ENCODE data around the gene LMAN2.
"Not testable (repeated sequence)": the region's sequence is repeated elsewhere in the genome, so short reads cannot be mapped to it uniquely, and the experiment has no call there.

The LMAN2 gene

DNA sequence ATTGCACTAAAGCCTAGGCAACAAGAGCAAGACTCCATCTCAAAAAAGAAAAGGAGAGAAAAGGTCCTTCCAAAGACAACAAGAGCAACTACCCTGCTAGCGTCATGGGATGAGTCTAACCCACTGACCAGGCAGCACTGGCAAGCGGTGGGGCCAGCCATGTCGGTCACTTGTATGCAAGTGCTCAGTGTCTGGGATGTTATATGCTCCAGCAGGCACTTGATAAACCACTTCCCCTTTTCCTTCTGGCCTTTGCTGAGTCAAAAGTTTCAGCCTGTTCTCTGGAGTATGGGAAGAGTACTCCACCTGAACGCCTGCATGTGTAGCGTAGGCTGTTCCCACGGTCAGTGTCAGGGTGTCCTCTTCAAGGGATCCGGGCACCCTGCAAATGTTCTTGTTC, 30.6 kb downstream of the LMAN2 start:
- DNase-seq: no peak

DNA sequence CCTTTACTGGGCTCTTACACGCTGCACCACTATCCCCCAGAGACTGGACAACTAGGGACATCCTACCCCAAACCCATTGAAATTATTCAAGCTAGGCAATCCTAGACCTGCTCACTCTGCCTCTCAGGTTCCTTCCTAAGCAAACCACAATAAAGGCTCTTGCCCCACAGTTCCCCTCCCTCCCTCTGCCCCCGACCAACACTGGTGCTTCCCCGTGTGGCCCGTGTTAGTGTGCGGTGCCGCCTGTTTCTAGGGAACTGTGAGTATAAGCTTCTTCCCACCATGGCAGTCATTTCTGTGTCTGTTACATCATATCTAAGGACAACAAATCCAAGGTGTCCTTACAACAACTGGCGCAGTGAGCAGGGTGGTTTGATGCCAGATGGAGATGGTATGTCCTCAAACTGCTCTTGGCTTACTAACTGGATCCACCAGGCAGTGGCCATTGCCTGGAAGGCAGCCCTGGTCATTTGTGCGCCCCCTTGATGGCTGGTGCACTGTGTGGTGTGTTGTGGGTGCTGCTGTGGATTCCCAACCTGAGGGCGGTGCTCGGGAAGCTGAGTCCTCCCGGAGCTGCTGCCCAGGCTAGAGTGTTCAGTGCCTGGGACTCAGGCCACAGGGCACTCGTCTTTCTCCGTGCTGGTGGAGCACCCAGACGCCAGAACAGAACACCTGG, 31.4 kb downstream of the LMAN2 start:
- DNase-seq: no peak

DNA sequence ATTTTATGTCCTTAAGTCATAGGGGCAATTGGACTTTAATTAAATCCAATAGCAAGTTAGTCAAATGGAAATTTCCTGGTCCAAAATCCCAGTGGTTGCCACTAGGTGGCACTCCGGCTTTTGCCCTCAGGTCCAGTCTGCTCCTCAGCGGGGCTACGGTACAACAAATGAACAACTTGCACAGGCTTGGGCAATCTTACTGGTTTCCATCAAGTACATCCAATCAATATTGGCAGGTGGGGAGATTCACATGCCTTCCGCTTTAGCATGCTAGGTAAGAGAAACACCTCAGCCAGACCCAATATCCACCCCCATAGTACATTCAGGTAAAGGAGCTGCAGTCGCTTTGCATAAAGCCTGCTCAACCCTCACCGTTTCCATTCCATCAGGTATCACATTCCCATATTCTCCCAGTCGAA, 33.5 kb downstream of the LMAN2 start:
- no peak for DNase-seq

DNA sequence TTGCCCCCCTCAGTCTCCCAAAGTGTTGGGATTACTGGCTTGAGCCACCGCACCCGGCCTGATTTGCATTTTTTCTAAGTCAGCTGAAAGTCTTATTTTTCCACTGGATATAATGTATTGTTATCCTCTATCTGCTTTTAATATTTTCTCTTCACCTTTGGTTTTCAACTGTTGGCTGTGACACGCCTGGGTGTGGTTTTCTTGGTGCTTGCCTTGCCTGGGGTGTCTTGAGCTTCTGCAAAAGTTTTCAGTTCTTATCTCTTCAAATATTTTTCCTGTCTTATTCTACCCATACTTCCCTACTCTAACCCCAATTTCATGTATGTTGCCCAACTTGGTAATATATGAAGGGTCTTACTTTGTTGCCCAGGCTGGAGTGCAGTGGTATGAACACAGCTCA, 35.5 kb downstream of the LMAN2 start:
- no peak for DNase-seq

DNA sequence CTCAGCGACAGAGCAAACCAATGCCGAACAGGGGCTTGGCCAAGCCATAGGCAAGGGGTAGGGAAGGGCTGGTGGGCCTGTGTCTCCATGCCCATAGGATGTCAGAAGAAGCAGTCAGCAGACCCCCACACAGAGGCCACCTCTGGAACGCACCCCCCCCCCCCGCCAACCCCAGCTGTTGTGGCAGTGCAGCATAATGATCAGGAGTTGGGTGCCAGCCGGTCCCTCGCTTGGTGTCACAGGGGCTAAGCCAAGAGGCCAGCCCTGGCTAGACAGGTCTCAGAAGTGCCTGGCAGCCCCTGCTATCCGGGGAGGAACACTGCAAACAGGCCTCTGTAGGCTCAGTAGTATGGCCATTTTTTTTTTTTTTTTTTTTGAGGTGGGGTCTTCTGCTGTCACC, 36.1 kb downstream of the LMAN2 start:
- no peak for DNase-seq

DNA sequence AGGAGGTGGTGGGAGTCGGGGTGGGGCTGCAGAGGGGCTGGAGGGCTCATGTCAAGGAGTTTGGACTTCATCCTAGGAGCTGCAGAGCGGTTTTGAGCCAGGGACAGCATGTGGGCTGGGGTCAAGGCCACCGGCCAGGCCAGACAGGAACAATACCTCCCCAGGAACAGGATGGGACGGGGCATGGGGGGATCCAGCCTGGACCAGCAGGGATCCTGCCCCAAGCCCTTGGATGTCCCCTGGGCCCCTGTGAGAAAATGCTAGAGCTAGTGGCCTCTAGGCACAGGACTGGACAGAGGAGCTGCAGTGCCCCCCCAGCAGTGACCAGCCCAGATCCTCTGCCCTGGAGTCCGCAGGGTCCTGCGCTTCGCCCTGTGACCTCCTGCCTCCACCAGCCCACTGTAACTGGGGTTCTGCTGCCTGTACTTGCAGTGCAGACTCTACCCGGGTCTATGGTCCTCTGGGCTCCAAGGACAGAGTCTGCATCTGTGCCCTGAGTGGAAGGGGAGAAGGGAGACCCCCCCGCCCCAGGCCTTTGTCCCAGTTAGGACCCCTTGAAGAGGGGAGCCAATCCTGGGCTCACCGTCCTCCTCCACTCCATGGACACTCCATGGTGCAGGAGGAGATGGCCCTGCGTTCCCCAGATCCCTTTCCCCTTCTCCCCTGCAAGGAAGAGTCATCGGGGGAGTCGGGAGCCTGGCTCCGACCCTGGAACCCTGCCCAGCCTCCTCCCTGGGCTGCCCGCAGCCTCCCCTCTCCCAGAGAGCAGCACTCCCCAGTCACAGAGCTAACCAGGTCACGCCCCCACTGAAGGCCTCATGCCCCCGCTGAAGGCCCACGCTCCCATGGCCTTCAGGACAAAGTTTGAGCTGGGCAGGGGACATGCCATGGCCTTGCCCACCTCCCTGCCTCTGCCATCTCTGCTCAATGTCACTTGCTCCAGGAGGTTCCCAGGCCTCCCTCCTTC, 36.8 kb downstream of the LMAN2 start:
- no peak for DNase-seq

DNA sequence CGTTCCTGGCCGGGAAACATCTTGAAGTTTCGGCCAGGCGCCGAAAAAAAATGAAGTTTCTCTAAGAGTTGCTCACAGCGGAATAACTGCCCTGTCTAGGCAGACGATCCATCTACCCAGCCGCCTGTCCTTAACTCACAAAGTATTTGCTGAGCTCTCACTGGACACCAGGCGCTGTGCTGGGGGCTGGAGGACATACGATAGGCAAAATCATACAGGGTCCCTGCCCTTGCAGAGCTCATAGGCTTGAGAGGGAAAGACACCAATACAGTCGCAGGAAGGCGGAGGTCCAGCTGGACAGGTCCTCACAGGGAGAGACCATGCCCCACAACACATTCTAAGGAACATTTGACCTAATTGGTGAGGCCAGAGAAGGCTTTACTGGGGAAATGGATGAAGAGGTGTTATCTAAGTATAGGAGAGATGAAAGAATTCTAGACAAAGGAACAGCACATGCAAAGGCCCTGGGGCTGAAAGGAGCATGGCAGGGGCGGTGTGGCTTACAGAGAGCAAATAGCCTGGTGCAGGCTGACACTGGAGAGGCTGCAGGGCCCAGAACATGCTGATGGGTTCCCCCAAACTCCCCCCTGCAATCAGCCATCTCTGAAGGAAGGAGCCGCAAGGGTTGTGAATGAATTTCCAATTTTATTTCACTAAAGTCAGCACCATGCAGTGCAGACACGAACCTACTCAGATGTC, 37.8 kb downstream of the LMAN2 start:
- DNase-seq: no peak

DNA sequence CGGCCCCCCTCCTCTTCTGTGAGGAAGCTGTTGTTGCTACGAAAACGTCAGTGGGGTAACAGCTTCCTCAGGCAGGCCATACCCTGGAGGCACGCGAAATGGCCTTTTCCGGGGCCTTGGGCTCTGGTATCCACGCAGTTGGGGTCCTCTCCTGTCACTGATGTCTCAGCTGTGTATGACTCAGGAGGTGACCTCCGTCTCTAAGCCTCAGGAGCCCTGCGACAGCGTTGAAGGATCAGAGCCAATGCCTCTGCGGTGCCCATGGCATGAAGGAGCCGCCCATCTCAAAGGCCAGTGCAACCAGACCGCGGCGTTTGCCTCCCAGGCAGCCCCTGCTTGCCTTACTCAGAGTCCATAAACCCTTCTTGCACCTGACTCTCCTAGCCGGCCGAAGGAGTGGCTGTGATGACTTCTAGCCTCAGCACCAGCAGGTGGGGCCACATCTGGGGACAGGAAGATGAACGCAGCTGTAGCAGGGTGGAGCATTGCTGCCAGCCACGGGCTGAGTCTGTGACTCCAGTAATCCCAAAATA, 38.8 kb downstream of the LMAN2 start:
- no peak for DNase-seq

DNA sequence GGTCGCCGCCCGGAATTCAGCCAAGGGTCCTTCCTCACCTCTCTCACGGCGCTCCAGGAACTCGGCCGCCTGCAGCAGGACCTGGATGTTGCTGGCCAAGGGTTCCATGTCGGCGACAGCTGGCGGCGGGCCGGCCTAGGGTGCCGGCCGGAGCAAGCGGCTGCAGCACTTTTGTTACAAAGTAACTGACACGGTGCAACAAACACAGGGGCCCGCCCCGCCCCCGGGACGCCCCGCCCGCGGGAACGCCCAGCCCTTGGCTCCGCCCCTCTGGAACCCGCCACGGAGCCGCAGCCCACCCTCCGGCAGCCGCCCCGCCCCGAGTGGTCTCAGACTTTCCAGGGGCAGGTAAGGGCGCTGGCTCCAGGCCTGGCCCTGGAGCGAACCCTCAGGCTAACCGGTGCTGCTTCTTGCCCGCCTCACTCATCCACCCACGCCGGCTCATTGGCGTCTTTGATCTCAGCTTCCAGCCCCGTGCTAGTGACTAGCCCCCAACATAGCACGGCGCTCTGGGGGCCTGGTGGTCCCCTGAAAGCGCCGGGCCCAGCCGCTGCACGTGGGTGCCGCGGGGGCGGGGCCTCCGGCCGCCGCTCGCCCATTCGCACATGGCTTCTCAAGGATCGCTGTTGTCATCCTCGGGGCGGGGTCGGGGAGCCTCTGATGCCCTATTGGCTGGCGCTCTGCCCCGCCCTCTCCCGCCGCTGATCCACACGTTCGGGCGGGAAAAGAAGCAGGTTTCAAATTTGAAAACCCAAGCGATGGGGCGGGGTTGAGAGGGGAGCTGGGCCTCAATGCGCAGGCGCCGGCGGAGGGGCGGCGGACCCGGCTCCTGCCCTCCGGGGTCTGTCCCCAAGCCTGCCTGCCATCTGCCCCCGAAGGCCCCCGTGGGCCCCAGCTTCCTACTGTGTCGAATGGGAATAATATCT, 39.5 kb downstream of the LMAN2 start, which contains the start of gene MXD3:
MXD3 (minus strand) TSS at position 176 of the 926 bp plus-strand sequence; CDS start at position 108, 68 bp downstream.
- DNase-seq: peak; percentile 78

DNA sequence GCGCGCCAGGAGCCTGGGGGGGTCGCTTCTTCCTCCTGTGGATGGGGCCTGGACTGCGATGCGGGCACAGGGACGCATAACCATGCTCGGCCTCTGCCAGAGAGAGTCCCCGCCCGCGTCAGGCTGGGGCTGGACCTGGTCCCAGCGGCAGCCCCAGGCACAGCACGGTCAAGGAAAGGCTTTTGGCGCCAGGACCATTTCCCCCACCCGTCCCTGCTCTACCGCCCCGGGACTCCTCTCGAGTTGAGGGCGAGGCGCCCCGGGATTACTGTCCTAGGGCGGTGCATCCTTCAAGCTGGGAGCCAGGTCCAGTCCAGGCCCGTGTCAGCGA, 40.1 kb downstream of the LMAN2 start:
- DNase-seq: no peak

DNA sequence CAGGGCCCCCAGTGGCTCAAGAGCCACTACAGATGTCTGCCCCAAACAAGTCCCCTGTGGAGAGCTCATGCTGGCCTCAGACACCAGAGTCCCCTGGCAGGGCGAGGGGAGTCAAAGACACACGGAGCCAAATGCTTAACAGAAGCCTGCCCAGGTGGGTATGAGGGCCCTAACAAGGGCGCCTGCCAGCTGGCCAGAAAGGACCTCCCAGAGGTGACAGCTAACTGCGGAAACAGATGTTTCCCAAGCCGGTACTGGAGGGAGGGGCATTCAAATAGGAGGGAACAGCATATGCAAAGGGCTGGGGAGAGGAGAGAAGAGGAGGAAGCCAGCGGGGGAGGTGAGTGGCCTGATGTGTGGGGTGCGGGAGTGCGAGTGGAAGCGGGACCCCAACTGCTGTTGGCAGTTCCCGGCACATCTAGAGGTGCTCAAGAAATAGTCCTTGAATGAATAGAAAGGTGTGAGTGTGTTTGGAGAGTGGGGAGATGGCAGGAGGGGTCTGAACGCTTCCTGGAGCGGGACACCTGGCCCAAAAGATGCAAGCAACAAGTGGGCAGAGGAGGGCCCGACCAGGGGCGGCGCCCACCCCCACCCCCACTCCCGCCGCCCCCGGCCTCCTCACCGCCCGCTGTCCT, 40.6 kb downstream of the LMAN2 start:
- no peak for DNase-seq

DNA sequence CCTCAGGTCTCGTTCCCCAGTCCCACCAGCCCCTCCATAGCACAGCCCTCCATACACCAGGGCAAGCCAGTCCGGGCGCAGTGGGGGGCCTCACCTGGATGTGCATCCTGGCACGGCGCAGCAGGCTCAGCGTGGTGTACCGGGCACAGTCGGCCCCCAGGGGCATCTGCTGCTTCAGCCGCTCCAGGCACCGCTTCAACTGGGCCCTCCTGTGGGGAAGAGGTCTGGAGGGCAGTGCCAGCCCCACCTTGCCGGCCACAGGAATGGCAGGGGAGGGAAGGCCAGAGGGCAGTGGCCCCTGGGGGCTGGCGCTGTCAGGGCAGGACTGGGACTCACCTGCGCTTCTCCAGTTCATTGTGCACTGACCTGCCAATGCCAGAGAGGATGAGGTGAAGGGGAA, 41.1 kb downstream of the LMAN2 start:
- no peak for DNase-seq

DNA sequence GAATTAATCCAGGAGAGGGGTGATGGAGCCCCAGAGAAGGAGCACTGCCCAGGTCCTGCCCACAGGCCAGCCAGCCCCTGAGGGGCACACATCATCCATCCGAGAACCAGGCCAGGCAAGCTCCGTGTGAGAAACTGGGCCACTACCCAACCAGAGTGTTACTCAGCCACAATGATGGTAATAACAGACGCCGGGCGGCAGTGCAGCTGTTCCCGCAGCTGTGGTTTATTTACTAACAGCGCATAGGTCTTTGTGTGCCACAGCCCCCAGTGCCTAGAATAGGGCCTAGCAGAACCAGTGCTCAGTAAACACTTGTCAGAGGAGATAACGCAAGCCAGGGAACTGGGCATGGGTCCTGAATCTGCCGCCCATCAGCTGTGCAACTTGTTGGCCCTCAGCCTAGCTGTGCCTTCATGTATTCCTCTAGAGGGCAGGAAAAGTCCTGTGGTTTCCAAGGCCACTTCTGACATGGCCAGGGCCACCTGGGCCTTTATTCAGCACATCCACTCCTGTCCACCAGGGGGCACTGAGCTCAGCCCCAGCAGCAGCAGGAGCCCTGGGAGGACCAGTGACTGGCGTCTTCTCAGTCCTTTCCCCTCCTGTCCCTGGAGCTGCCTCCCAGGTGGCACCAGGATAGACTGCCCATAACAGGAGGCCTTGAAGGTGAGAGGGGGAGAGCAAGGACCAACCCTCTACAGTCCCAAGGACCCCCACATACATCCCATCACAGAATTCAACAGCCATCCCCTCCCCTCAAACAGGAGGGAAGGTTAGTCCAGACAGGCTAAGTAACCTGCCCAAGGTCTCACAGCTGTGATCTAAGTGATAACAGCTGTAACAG, 41.9 kb downstream of the LMAN2 start:
- no peak for DNase-seq

DNA sequence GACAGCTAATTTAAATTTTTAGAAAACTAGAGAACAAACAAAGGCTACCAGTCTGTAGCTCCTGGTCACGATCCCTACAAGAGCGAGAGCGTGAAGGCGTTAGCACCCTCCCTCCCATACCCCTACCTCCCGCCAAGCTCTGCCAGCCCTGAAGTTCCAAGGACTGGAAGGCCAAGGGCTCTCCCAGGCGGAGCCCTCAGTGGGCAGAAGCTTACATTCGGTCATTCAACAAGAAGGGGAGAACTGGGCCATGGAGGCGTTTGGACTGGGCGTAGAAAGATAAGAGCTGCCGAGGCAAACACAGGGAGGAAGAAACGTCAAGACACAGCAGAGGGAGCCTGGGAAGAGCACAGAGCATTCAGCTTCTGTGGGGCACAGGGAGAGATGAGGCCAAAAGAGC, 42.7 kb downstream of the LMAN2 start:
- no peak for DNase-seq

DNA sequence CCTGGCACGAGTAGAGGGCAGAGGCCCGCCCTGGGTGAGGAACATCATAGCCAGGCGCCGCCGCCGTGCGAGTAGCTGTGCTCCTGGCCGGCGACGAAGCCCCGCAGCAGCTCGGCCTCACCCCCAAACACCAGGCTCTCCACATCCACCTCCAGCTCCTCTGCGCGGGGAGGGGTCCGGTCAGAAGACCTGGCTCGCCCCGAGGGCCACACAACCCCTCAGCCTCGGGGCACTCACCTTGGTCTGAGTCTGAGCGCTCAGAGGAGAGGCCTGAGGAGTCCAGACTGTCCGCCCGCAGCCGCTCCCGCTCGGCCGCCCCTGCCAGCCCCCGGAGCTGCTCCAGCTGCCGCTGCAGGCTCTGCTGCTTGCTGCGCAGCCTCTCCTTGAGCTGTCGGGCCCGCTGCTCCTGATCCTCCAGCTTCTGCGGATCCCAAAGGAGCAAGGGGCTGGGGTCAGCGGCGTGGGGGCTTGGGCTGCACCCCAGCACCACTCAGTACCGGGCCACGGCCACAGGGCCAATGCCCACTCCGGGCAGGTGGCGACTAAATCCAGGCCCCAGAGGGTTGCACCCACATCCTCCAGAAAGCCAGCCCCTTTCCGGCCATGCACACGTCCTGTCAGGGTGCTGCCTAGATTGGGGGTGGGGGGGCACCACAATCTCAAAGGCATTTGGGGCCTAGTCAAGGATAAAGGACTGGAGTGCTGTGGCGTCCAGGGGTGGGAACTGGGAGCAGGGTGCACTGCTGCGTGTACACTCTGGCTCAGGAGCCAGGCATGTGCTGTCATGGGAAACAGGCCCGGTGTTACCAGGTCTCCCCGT, 43.7 kb downstream of the LMAN2 start:
- no peak for DNase-seq

DNA sequence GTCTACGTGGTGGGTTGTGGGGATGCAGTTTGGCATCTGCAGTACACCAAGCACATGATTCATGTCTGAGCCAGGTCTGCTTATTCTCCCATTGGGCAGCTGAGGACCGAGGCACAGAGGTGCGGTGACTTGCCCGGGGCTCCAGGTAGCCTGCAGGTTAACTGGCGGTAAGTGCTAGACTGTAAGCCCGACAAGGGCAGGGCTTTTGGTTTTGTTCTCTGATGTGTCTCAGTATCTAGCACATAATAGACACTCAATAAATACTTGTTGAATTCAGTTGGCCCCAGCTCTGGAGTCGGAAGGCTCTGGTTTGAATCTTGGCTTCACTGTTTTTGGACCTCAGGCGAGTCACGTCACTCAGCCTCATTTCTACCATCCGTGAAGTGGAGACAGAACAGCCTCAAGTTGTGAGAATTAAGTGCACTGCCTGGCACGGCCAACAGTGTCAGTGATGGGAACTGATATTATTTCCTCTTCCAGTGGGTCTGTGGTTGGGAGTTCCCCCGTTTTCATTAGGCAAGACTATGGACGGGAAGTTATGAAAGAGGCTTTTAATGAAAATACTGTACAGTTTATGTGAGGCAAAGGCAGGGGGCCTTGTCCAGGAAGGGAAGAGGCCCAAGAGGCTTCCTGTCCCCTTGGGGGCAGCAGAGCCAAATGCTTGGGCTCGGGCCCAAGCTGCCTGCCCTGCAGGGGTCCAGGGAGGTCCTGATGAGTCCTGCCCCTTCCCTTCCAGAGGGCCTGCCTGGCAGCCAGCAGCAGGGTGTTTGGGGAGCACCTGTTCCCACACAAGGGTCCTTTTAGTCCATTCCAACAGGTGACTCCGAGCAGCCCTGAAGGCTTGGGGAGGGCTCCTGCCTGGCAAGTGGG, 44.6 kb downstream of the LMAN2 start:
- DNase-seq: no peak

DNA sequence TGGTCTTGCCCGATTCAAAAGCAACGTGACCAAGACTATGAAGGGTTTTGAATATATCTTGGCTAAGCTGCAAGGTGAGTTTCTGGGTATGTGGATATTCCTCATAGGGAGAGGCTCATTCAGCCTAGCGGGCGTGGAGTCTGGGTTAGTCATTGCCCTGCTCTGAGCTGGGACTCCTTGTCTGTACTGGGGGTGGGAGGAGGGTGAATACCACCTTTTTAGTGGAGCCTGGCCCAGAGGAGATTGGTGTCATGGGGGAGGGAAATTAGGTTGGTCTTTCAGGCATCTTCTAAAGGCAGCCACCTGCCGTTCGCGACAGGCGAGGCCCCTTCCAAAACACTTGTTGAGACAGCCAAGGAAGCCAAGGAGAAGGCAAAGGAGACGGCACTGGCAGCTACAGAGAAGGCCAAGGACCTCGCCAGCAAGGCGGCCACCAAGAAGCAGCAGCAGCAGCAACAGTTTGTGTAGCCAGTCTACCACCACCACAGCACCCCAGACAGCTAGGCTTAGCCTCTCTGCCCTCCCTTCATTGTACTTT, 45.3 kb downstream of the LMAN2 start:
- DNase-seq: not testable (repeated sequence)

DNA sequence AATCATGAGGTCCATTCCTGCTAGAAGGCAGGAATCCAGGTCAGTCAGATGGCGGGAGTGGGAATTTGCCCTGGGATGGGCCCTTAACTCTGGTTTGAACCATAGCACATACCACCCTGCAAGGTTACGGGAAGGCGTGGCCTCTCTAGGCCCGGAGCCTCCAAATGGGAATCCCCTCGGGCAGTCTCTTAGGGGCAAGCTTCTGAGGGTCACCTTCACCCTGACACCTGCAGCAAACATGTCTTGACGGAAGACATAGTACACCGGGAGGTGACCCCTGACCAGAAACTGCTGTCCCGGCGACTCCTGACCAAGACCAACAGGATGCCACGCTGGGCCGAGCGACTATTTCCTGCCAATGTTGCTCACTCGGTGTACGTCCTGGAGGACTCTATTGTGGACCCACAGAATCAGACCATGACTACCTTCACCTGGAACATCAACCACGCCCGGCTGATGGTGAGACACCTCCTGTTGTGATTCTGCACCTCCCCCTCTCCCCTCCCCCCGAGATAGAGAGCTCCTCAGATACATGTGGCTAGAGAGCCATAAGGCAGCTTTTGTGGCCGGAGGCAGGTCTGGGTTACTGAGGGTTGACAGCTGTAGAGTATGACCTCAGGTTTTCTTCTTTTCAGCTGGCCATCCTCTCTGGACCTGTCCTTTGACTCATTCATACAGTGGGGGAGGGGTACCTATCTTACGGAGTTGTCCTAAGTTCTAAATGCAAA, 46.9 kb downstream of the LMAN2 start:
- DNase-seq: no peak
